IgD-negative memory B cell (primary cell): Measurements from ENCODE around the gene COLEC12. TPM values are rescaled to one million over a fixed set of nuclear protein-coding genes. Genes with fewer than 3 reads are reported as not detected.

Source experiments
- H3K27ac Mint-ChIP-seq, 3 donors: one replicate each; pipeline ENCODE4 v1.8.0; 2020 to 2022; ENCODE audit warnings: mild to moderate bottlenecking in 3 of 3, mixed read lengths in 3 of 3, moderate library complexity in 1 of 3
- H3K27me3 Mint-ChIP-seq: one replicate; pipeline ENCODE4 v1.8.0; 2021; ENCODE audit warnings: mixed read lengths
- H3K36me3 Mint-ChIP-seq: one replicate; pipeline ENCODE4 v1.8.0; 2020; ENCODE audit warnings: mild to moderate bottlenecking, mixed read lengths
- H3K4me1 Mint-ChIP-seq, 3 donors: one replicate each; pipeline ENCODE4 v1.8.0; 2020 to 2022; ENCODE audit warnings: mixed read lengths in 3 of 3, mild to moderate bottlenecking in 1 of 3
- H3K4me3 Mint-ChIP-seq, 4 donors: one replicate each; pipeline ENCODE4 v1.8.0; 2020 to 2022; ENCODE audit warnings: mild to moderate bottlenecking in 4 of 4, mixed read lengths in 4 of 4, moderate library complexity in 3 of 4
- H3K9me3 Mint-ChIP-seq, 3 donors: one replicate each; pipeline ENCODE4 v1.8.0; 2020 to 2021; ENCODE audit warnings: mixed read lengths in 3 of 3, mild to moderate bottlenecking in 1 of 3
- polyA plus RNA-seq: library from polyadenylated mRNA; unstranded; fragments of 300-500 nt; fragmentation: Illumina TruSeq; gene quantifications from one replicate; pipeline ENCODE4 v1.2.3, GENCODE V29; 2021

COLEC12 gene
- polyA plus RNA-seq, 1 donor from 2014 or later = not detected

DNA sequence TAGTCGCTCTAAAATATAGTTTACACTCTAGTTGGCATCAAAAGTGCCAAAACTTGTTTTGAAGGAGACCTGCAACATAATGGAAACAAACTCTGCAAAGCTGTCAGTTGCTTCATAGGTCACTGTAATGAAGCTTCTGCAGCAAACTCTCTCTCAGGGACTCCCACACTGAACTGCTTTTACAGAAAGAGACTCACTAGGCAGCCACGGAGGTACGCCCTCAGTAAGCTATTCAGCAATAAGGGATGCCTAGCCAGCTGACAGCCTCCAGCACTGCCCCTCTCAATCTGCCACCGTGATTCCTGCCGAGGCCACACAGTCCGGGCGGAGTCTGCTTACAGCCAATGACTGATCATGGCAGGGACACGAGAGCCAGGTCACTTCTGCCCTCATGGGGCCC is 51.1 kb downstream of the COLEC12 start:
- H3K9me3 Mint-ChIP-seq = peaks cover 4 to 14% (median 13%) of the 10 kb centered on the region in 3 donors
- H3K4me1 Mint-ChIP-seq = no peaks in the 10 kb centered on the region
- peaks cover 5% of the 10 kb centered on the region for H3K27me3 Mint-ChIP-seq
- no peaks in the 10 kb centered on the region for H3K36me3 Mint-ChIP-seq
- no peak overlapping the region for H3K4me3 Mint-ChIP-seq
- H3K27ac Mint-ChIP-seq = no peak overlapping the region

DNA sequence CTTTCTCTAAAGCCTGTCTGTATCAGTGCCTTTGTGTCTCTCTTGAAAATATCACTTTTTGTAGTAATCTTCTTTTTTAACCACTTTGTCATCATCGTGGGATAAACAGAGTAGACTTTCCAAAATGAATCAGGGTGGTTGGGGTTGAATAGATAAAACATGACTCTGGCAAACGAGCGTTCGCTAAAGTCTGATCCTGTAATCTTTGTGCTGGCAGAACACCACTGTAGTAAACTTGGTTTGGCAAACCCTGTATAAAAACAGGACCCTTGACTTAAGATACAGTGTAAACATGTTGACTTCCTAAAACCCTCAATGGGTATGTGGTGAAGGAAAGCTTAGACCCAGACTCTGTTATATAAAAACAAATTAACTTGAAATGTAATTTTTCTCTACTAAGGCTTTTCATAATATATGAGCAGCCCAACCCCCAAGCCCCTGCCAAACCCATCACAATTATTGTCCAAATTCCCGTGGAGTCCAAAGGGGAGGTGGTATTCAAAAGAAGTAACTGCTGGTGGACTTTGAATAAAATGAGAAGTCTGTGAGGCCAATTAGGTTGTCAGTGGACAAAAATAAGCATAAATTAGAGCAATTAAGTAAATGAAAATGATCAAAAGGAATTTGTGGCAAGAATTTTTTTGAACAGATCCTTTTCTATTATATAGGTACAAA is 52.2 kb downstream of the COLEC12 start:
- no peaks in the 10 kb centered on the region for H3K4me1 Mint-ChIP-seq
- H3K4me3 Mint-ChIP-seq = no peak overlapping the region
- no peaks in the 10 kb centered on the region for H3K36me3 Mint-ChIP-seq
- H3K27me3 Mint-ChIP-seq = peaks cover 5% of the 10 kb centered on the region
- H3K27ac Mint-ChIP-seq = no peak overlapping the region
- peaks cover 4 to 10% (median 9%) of the 10 kb centered on the region in 3 donors for H3K9me3 Mint-ChIP-seq

DNA sequence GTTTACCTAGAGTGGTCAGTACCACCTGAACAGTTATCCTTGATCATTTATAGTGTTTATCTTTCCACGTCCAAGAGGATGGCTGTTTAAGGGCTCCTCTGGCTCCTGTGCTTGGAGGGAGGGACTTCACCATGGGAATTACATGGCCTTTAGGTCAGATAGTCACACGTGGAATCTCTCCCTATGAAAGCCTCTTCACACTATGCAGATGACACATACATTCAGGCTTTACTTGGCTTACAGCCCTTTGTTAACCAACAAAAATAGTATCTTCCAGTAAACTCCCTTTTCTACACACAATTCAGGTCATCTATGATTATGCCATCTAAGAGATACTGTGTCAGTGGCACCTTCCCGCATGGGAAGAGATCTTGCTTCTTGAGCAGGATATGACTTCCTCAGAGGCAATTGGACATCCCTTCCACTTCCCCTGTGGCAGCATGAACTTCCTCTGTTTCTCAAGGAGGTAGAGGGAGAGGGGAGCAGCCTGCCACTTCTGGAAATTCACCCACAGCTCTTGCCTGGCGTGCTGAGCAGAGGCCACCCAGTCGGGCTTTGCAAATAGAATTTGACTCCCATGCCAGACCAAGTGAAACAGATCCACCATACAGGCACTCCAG is 53.5 kb downstream of the COLEC12 start:
- no peaks in the 10 kb centered on the region for H3K36me3 Mint-ChIP-seq
- H3K4me1 Mint-ChIP-seq = no peaks in the 10 kb centered on the region
- H3K4me3 Mint-ChIP-seq = no peak overlapping the region
- H3K9me3 Mint-ChIP-seq = peaks cover 0 to 5% (median 4%) of the 10 kb centered on the region in 3 donors
- H3K27ac Mint-ChIP-seq = no peak overlapping the region
- peaks cover 5% of the 10 kb centered on the region for H3K27me3 Mint-ChIP-seq

DNA sequence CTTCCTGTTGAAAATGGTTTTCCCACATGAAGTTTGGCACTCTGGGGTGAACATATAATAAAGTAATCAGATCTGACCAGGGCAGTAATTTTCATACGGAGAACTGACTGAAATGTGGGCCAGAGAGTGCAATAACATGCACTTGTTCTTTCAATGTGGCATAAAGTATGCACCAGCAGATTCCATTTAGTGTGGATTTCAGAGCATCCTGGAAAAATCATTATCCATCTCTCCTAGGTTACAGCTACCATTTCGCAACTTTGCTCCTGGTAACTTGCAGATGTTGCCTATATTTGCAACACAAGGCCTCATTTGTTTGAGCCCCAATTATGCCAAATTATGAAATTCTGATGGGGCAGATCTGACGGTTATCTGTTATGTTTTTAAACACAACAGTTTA is 55.4 kb downstream of the COLEC12 start:
- Mint-ChIP-seq H3K4me3 (no peak overlapping the region), H3K4me1 (no peaks in the 10 kb centered on the region), H3K27me3 (peaks cover 5% of the 10 kb centered on the region), H3K9me3 (no peaks in the 10 kb centered on the region), H3K36me3 (no peaks in the 10 kb centered on the region), H3K27ac (no peak overlapping the region)

DNA sequence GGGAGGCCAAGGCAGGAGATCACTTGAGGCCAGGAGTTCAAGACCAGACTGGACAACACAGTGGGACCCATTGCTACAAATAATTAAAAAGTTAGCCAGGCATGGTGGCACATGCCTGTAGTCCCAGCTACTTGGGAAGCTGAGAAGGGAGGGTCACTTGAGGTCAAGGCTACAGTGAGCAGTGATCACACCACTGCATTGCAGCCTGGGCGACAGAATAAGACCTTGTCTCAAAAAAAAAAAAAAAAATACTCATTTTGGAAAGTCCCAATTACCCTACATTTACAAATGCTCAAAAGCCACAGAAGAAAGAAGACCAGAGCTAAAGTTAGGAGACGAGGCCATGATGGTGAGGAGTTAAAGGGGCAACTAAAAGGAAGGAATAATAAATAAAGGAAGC is 61.9 kb downstream of the COLEC12 start:
- Mint-ChIP-seq H3K36me3 (no peaks in the 10 kb centered on the region), H3K4me1 (no peaks in the 10 kb centered on the region), H3K27me3 (peaks cover 2% of the 10 kb centered on the region), H3K4me3 (no peak overlapping the region), H3K27ac (no peak overlapping the region), H3K9me3 (peaks cover 0 to 2% (median 0%) of the 10 kb centered on the region in 3 donors)

DNA sequence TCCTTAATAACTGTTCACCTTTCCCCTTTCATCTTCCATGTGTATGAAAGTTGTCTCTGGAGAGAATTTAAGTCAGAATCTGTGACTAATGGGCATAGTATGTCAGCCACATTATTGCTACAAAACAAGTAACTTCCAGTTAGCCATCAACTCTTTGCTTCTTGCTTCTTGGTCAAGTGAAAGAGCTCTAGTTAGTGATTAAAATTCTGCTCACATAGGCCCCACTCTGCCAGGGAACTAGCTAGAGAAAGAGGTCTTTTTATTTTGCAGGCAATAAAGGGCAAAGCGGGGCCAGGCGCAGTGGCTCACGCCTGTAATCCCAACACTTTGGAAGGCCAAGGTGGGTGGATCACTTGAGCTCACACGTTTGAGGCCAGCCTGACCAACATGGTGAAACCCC is 64.6 kb downstream of the COLEC12 start:
- H3K36me3 Mint-ChIP-seq = no peaks in the 10 kb centered on the region
- H3K4me1 Mint-ChIP-seq = no peaks in the 10 kb centered on the region
- peak overlapping the region in 1 of 4 donors; percentile 12 for H3K4me3 Mint-ChIP-seq
- no peak overlapping the region for H3K27ac Mint-ChIP-seq
- peaks cover 0 to 2% (median 0%) of the 10 kb centered on the region in 3 donors for H3K9me3 Mint-ChIP-seq
- peaks cover 2% of the 10 kb centered on the region for H3K27me3 Mint-ChIP-seq

DNA sequence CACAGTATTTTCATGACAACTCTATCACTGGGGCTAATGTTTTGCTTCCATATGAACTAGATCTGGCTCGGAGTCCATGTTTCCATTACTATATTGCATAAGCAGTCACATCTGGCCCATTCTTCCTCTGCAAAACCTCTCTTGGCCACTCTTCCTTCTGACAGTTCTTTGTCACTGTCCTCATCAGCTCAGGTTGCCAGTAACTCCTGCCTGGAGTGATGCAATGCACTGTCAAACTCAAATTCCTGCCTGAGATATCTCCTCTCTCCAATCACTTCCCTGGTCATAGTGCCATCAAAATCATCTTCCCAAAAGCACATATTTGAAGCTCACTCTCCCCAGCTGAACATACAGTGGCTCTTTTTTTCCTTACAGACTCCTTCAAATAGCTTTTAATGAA is 66.1 kb downstream of the COLEC12 start:
- Mint-ChIP-seq H3K9me3 (peaks cover 0 to 2% (median 0%) of the 10 kb centered on the region in 3 donors), H3K27me3 (peaks cover 2% of the 10 kb centered on the region), H3K36me3 (no peaks in the 10 kb centered on the region), H3K4me3 (no peak overlapping the region), H3K27ac (no peak overlapping the region), H3K4me1 (no peaks in the 10 kb centered on the region)

DNA sequence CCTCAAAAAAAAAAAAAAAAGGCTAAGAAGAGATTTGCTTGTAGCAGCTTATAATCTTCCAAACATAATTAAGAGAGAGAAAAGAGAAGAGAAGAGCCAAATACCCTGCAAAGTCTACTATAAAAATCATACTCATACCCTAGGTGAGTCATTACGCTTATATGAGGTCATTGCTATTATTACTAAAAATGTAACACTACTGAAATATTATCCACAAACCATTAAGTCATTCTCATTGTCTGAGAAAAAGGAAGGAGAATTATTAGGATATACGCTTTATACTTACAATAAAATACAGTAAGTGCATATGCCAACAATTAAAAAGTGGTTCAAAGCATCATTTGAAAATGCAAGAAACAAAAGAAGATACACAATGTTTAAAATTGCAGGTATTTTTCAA is 66.5 kb downstream of the COLEC12 start:
- no peaks in the 10 kb centered on the region for H3K4me1 Mint-ChIP-seq

DNA sequence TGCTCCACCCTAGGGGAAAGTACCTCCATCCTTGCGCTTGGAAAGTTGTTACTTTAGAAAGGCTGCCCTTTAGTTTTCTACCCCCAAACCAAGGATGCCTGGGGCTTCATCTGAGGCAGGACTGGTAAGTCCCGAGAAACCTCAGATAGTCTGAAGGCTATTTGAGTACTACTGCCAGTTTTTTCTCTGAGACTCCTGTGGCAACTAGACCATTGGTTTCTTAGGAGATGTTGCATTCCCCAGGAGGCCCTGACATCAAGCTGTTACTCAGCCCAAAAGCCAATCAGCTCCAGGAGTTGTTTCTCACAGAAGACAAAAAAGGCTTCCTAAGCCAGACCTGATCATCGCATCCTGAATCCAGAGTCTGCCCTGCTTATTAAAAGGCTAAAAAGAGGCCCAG is 67.2 kb downstream of the COLEC12 start:
- Mint-ChIP-seq H3K27me3 (peaks cover 2% of the 10 kb centered on the region), H3K4me1 (no peaks in the 10 kb centered on the region), H3K9me3 (peaks cover 0 to 2% (median 0%) of the 10 kb centered on the region in 3 donors), H3K36me3 (no peaks in the 10 kb centered on the region), H3K27ac (no peak overlapping the region), H3K4me3 (no peak overlapping the region)

More for the DNA sequence above, 66.5 kb downstream of the COLEC12 start:
- no peak overlapping the region for H3K27ac Mint-ChIP-seq
- H3K9me3 Mint-ChIP-seq = peaks cover 0 to 2% (median 0%) of the 10 kb centered on the region in 3 donors
- no peak overlapping the region for H3K4me3 Mint-ChIP-seq
- no peaks in the 10 kb centered on the region for H3K36me3 Mint-ChIP-seq
- peaks cover 2% of the 10 kb centered on the region for H3K27me3 Mint-ChIP-seq

DNA sequence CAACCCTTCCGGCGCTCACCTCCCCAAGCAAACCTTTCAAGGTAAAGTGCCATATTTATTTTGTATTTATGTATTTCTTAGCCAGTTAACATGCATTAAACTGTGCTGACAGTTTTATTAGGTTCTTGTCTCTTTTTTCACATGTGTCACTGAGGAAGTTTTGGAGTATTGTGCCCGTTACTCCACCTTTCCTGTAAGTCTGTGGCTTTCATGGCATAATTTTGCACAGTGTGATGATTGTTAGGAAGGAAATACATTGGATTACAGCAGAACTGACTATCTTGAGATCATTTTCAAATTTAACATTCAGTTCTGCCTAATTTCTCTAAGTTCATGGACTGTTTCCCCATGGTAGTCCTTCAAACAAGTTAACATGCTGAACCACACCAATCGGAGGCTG is 67.7 kb downstream of the COLEC12 start:
- Mint-ChIP-seq H3K9me3 (peaks cover 0 to 2% (median 0%) of the 10 kb centered on the region in 3 donors), H3K4me3 (no peak overlapping the region), H3K36me3 (no peaks in the 10 kb centered on the region), H3K27ac (no peak overlapping the region), H3K4me1 (no peaks in the 10 kb centered on the region), H3K27me3 (peaks cover 2% of the 10 kb centered on the region)

DNA sequence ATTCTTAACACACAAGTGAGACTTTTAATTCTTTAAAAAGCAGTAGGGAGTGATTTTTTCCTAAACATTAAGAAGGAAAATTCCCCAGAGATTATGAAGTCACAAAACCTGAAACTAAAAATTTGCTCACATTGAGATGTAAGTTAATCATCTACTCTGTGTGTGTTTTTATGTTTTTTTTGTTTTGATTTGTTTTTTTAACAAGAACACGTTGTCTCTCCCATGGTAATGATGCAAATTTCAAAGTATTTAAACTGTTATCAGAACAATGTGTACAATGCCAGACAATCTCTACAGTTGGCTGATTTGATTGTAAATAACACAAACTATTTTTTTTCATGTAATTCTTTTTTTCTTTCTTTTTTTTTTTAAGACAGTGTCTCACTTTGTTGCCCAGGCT is 71.5 kb downstream of the COLEC12 start:
- no peak overlapping the region for H3K4me3 Mint-ChIP-seq
- H3K4me1 Mint-ChIP-seq = no peaks in the 10 kb centered on the region
- H3K27me3 Mint-ChIP-seq = no peaks in the 10 kb centered on the region
- H3K36me3 Mint-ChIP-seq = no peaks in the 10 kb centered on the region
- H3K27ac Mint-ChIP-seq = no peak overlapping the region
- H3K9me3 Mint-ChIP-seq = no peaks in the 10 kb centered on the region

DNA sequence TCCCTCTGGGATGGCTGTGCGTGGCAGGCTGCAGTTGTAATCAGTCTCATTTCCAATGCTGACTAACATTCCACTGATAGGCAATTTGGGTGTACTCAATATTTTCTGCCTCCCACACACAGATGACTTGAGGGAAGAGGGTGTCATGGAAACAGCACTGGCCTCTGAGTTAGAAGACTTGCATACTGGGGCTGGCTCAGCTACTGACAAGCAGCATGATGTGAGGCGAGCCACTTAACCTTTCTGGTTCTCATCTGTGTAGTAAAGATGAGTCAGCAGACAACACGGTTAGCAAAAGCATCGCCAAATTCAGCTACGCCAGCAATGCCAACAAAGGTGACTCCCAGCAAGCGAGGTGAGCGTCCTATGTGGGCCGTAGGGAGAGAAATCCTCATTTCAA is 73.5 kb downstream of the COLEC12 start:
- no peaks in the 10 kb centered on the region for H3K27me3 Mint-ChIP-seq
- H3K4me3 Mint-ChIP-seq = no peak overlapping the region
- H3K36me3 Mint-ChIP-seq = no peaks in the 10 kb centered on the region
- H3K4me1 Mint-ChIP-seq = no peaks in the 10 kb centered on the region
- H3K9me3 Mint-ChIP-seq = no peaks in the 10 kb centered on the region
- H3K27ac Mint-ChIP-seq = no peak overlapping the region

DNA sequence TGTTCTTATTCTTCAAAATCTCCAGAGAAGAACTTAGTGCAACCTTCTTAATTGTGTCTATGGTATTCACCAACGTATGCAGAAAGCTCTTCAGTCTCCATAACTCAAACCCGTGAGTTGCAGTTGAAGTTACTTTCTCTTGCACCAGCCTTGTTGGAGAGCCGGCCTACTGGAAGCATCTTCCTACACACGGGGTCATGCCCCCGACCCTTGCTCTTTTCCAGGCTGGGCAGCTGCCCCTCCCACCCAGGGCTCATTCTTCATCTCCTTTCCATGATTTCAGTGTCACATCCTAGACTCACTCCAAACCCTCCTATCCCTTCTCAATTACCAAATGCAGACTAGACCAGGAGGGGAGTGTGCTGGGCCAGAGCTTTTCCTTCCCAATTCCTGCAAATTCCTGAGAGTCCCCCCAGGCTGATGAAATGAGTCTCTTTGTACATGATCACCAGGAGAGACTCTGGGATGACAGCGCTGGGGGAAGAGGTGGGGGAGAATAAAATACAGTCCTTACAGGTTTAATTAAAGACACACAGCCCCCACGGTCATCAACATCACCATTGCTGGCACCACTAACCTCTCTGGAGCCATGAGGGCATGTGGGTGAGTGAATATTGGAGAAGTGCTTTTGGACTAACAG is 75.3 kb downstream of the COLEC12 start:
- Mint-ChIP-seq H3K27me3 (no peaks in the 10 kb centered on the region), H3K27ac (no peak overlapping the region), H3K4me1 (no peaks in the 10 kb centered on the region), H3K36me3 (no peaks in the 10 kb centered on the region), H3K4me3 (no peak overlapping the region), H3K9me3 (no peaks in the 10 kb centered on the region)

DNA sequence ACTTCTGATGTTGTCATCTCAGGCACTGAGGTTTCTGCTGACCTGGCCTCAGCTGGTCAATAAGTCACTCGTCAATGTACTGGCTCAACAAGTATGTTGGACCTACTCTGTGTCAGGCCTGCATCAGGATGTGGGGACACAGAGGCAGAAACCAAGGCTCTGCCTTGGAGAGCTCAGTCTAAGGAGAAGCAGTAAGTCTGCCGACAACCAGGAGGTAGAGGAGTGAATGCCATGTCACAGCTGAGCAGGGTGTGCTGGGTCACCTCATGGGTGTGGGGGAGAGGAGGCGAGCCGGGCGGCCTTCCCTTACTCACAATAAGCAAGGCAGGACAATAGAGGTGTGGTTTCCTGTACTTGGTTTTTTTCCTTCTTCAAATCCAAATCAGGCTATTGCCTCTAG is 75.8 kb downstream of the COLEC12 start:
- Mint-ChIP-seq H3K4me1 (no peaks in the 10 kb centered on the region), H3K27me3 (no peaks in the 10 kb centered on the region)

DNA sequence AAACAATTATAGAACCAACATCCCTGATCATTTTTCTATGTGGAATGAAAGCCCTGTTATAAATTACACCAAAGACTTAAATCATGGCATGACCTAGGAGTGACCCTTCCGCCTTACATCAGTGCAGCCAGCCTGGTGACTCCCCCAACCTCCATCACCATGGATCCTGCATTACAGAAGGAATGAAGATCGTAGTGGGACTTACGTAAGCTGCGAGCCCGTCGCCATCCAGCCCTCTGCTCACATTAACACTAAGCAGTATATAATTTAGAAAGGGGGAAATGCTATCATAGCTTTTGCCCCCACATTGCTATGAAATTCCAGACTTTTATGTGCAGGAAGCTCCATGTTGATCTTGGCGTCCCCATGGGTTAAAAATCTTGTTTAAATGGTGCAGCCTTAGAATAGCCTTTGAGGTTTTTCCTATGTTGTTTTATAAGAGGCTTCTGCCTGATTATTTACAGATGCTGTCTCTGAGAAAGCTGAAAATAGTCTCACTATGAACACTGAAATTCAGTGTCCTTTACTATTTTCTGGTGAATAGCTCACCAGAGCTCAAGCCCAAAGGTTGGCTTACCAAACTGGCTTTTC is 76.3 kb downstream of the COLEC12 start:
- Mint-ChIP-seq H3K27ac (no peak overlapping the region), H3K4me1 (no peaks in the 10 kb centered on the region), H3K36me3 (no peaks in the 10 kb centered on the region), H3K4me3 (no peak overlapping the region), H3K27me3 (no peaks in the 10 kb centered on the region), H3K9me3 (no peaks in the 10 kb centered on the region)

More for the DNA sequence above, 75.8 kb downstream of the COLEC12 start:
- Mint-ChIP-seq H3K36me3 (no peaks in the 10 kb centered on the region), H3K9me3 (no peaks in the 10 kb centered on the region), H3K4me3 (no peak overlapping the region), H3K27ac (no peak overlapping the region)
